H1 (cell line): ENCODE measurements around the gene UFC1. TPM values are rescaled to one million over a fixed set of nuclear protein-coding genes. Genes with fewer than 3 reads are reported as not detected.

Experiments
- CTCF ChIA-PET: fragments of 300-600 bp; sonication (Branson Sonifier 250); formaldehyde crosslinking; loops from one replicate; lab custom pipeline; 2021; ENCODE audit not compliant: partially characterized antibody; lab: Charles Lee
- POLR2A ChIA-PET: fragments of 300-600 bp; sonication (Branson Sonifier 250); formaldehyde crosslinking; loops from one replicate; lab custom pipeline; 2021; ENCODE audit warnings: inconsistent platforms; ENCODE audit not compliant: partially characterized antibody; lab: Charles Lee
- DNase-seq, 2 experiments: peaks; one replicate each; pipeline versions ENCODE4 v3.0.0 to v3.0.0-alpha.2; 2010 to 2022; ENCODE audit warnings: low spot score in 2 of 2, low read depth in 1 of 2, mixed read lengths in 1 of 2
- FAIRE-seq: peaks from 2 replicates; lab custom pipeline; 2011; peaks lifted over from hg19 to GRCh38; lab: Jason Lieb, UNC
- H2AFZ ChIP-seq: 2 replicates; pipeline ENCODE4 v1.8.1; 2012; ENCODE audit warnings: low read length, inconsistent platforms
- H2AK5ac ChIP-seq: 2 replicates; pipeline ENCODE4 v1.6.1; 2013; ENCODE audit warnings: low read depth, low read length
- H2BK120ac ChIP-seq: replicated peaks from 2 replicates; pipeline ENCODE3; 2013; ENCODE audit warnings: low read depth, low read length, inconsistent platforms
- H2BK12ac ChIP-seq: 2 replicates; pipeline ENCODE4 v1.6.1; 2013; ENCODE audit warnings: low read depth, low read length
- H2BK15ac ChIP-seq: 2 replicates; pipeline ENCODE4 v1.6.1; 2013; ENCODE audit warnings: low read length
- H2BK20ac ChIP-seq: 2 replicates; pipeline ENCODE4 v1.6.1; 2013; ENCODE audit warnings: low read length
- H2BK5ac ChIP-seq: 2 replicates; pipeline ENCODE4 v1.6.1; 2013; ENCODE audit warnings: low read depth, low read length
- H3K14ac ChIP-seq: 2 replicates; pipeline ENCODE4 v1.6.1; 2013; ENCODE audit warnings: inconsistent platforms; ENCODE audit not compliant: insufficient read length
- H3K18ac ChIP-seq: 2 replicates; pipeline ENCODE4 v1.6.1; 2013; ENCODE audit warnings: low read length; ENCODE audit errors: extremely low read depth
- H3K23ac ChIP-seq: 2 replicates; pipeline ENCODE4 v1.6.1; 2013; ENCODE audit warnings: inconsistent platforms; ENCODE audit not compliant: insufficient read length
- H3K23me2 ChIP-seq: 2 replicates; pipeline ENCODE4 v1.6.1; 2013; ENCODE audit warnings: low read depth, low read length
- H3K27ac ChIP-seq: 2 replicates; pipeline ENCODE4 v1.6.1; 2011; ENCODE audit warnings: low read depth, low read length, inconsistent platforms
- H3K27me3 ChIP-seq, 4 experiments: replicated peaks in 1 of 4; 1 replicate in 1 of 4; 2 replicates in 3 of 4; pipeline versions ENCODE4 v1.6.1 to v1.8.1; 2011 to 2013; ENCODE audit warnings: low read length in 3 of 4, mild to moderate bottlenecking in 3 of 4, inconsistent platforms in 2 of 4, mixed read lengths in 2 of 4, moderate library complexity in 1 of 4; ENCODE audit not compliant: control insufficient read depth in 3 of 4, insufficient read depth in 3 of 4; ENCODE audit errors: extremely low read depth in 1 of 4
- H3K36me3 ChIP-seq, 4 experiments: 2 replicates each; pipeline versions ENCODE4 v1.6.1 to v1.8.1; 2011 to 2013; ENCODE audit warnings: mild to moderate bottlenecking in 4 of 4, low read length in 3 of 4, moderate library complexity in 2 of 4, control low read depth in 1 of 4, inconsistent platforms in 1 of 4; ENCODE audit not compliant: insufficient read depth in 4 of 4, control insufficient read depth in 2 of 4
- H3K4ac ChIP-seq: replicated peaks from 2 replicates; pipeline ENCODE3; 2013; ENCODE audit warnings: low read length, low read depth, mixed read lengths, inconsistent platforms; ENCODE audit not compliant: insufficient read length
- H3K4me1 ChIP-seq, 4 experiments: replicated peaks in 1 of 4; 1 replicate in 1 of 4; 2 replicates in 3 of 4; pipeline versions ENCODE4 v1.6.1 to v1.8.1; 2011 to 2013; ENCODE audit warnings: low read length in 3 of 4, inconsistent platforms in 2 of 4, mixed read lengths in 1 of 4; ENCODE audit not compliant: insufficient read depth in 4 of 4, control insufficient read depth in 3 of 4
- H3K4me2 ChIP-seq, 2 experiments: 2 replicates each; pipeline versions ENCODE4 v1.6.1 to v1.8.1; 2011 to 2013; ENCODE audit warnings: low read depth in 2 of 2, low read length in 2 of 2, control low read depth in 1 of 2, inconsistent platforms in 1 of 2, mild to moderate bottlenecking in 1 of 2; ENCODE audit not compliant: insufficient read depth in 1 of 2
- H3K4me3 ChIP-seq, 4 experiments: fragments of 200-600, 300-600 bp in 1 of 4; sonication (generic), shearing (Covaris generic), sonication (Bioruptor Twin) in 1 of 4; 2 replicates each; pipeline versions ENCODE4 v1.5.1 to v1.8.1; 2011 to 2016; ENCODE audit warnings: low read length in 4 of 4, low read depth in 3 of 4, control low read depth in 2 of 4, inconsistent platforms in 2 of 4, mild to moderate bottlenecking in 2 of 4, mixed read lengths in 1 of 4, moderate library complexity in 1 of 4; ENCODE audit not compliant: insufficient read depth in 2 of 4; ENCODE audit errors: extremely low read depth in 1 of 4
- H3K56ac ChIP-seq: replicated peaks from 2 replicates; pipeline ENCODE3; 2013; ENCODE audit warnings: low read depth, mild to moderate bottlenecking, mixed read lengths, low read length, inconsistent platforms; ENCODE audit not compliant: insufficient read length
- H3K79me1 ChIP-seq: 2 replicates; pipeline ENCODE4 v1.6.1; 2013; ENCODE audit warnings: low read depth, low read length, control low read depth
- H3K79me2 ChIP-seq, 2 experiments: 2 replicates each; pipeline versions ENCODE4 v1.6.1 to v1.8.1; 2012 to 2013; ENCODE audit warnings: low read length in 2 of 2, mild to moderate bottlenecking in 2 of 2, inconsistent platforms in 1 of 2; ENCODE audit not compliant: insufficient read depth in 2 of 2, control insufficient read depth in 1 of 2
- H3K9ac ChIP-seq, 4 experiments: replicated peaks in 1 of 4; 1 replicate in 1 of 4; 2 replicates in 3 of 4; pipeline versions ENCODE4 v1.6.1 to v1.8.1; 2011 to 2013; ENCODE audit warnings: low read depth in 3 of 4, low read length in 3 of 4, control low read depth in 2 of 4, mild to moderate bottlenecking in 2 of 4, moderate library complexity in 2 of 4, inconsistent platforms in 1 of 4; ENCODE audit errors: extremely low read depth in 1 of 4
- H3K9me3 ChIP-seq, 2 experiments: 2 replicates each; pipeline versions ENCODE4 v1.6.1 to v1.8.1; 2012 to 2013; ENCODE audit warnings: mild to moderate bottlenecking in 2 of 2, moderate library complexity in 2 of 2, control low read depth in 1 of 2, inconsistent platforms in 1 of 2, low read depth in 1 of 2, low read length in 1 of 2, mixed read lengths in 1 of 2; ENCODE audit not compliant: insufficient read depth in 2 of 2
- H4K20me1 ChIP-seq, 2 experiments: replicated peaks in 1 of 2; 2 replicates each; pipeline versions ENCODE3 to v1.8.1; 2011 to 2013; ENCODE audit warnings: inconsistent platforms in 2 of 2, low read length in 2 of 2, mild to moderate bottlenecking in 1 of 2; ENCODE audit not compliant: insufficient read depth in 2 of 2, control insufficient read depth in 1 of 2
- H4K5ac ChIP-seq: 2 replicates; pipeline ENCODE4 v1.6.1; 2013; ENCODE audit warnings: low read length, low read depth, mixed read lengths, inconsistent platforms; ENCODE audit not compliant: insufficient read length
- H4K8ac ChIP-seq: 2 replicates; pipeline ENCODE4 v1.8.0; 2013; ENCODE audit warnings: mild to moderate bottlenecking, moderate library complexity, low read length, inconsistent platforms; ENCODE audit not compliant: insufficient read depth; ENCODE audit errors: extremely low read depth
- H4K91ac ChIP-seq: replicated peaks from 2 replicates; pipeline ENCODE3; 2013; ENCODE audit warnings: low read length, mixed read lengths, inconsistent platforms; ENCODE audit not compliant: insufficient read length
- CBX5 ChIP-seq: fragments of 300-800, 300-1000 bp; sonication (generic); IDR thresholded peaks from 2 replicates; pipeline ENCODE4 v1.7.1; 2016; ENCODE audit warnings: antibody characterized with exemption, low read length, low read depth
- CBX8 ChIP-seq: fragments of 300-800, 300-1000 bp; sonication (generic); IDR thresholded peaks from 2 replicates; pipeline ENCODE4 v1.7.1; 2016; ENCODE audit warnings: low read depth, low read length, borderline replicate concordance
- EP300 ChIP-seq, 2 experiments: IDR thresholded peaks; 1 replicate in 1 of 2; 2 replicates in 1 of 2; pipeline ENCODE4 v1.6.1; 2011 to 2012; ENCODE audit warnings: low read depth in 2 of 2, low read length in 2 of 2, mild to moderate bottlenecking in 2 of 2, borderline replicate concordance in 1 of 2, inconsistent platforms in 1 of 2, moderate library complexity in 1 of 2
- KDM5A ChIP-seq: fragments of 200-600 bp; IDR thresholded peaks from 2 replicates; pipeline ENCODE4 v1.7.1; 2012; ENCODE audit warnings: mild to moderate bottlenecking, low read length, inconsistent platforms, mixed read lengths
- MAFK ChIP-seq: IDR thresholded peaks from 2 replicates; pipeline ENCODE4 v1.6.1; 2012; ENCODE audit warnings: low read depth, mild to moderate bottlenecking, improper control_type of control experiment, low read length
- NANOG ChIP-seq: IDR thresholded peaks from 2 replicates; pipeline ENCODE4 v1.6.1; 2011; ENCODE audit warnings: low read length, low read depth, mild to moderate bottlenecking, inconsistent platforms; ENCODE audit not compliant: insufficient read depth, poor library complexity, severe bottlenecking
- RAD21 ChIP-seq, 2 experiments: IDR thresholded peaks in 1 of 2; conservative IDR thresholded peaks in 1 of 2; 2 replicates each; pipeline ENCODE4 v1.6.1; 2011; ENCODE audit warnings: low read depth in 2 of 2, low read length in 2 of 2, improper control_type of control experiment in 1 of 2, inconsistent platforms in 1 of 2, mild to moderate bottlenecking in 1 of 2, moderate library complexity in 1 of 2
- SP2 ChIP-seq: IDR thresholded peaks from 2 replicates; pipeline ENCODE4 v1.6.1; 2012; ENCODE audit warnings: mild to moderate bottlenecking, low read length, inconsistent platforms
- YY1 ChIP-seq: IDR thresholded peaks from 2 replicates; pipeline ENCODE4 v1.6.1; 2011; ENCODE audit warnings: low read depth, mild to moderate bottlenecking, low read length
- WGBS, 2 experiments: shearing (Covaris generic) in 1 of 2; methylation state at CpG; one replicate each; pipeline versions ENCODE4 v1.1.6 to v1.1.7; 2013 to 2015; ENCODE audit warnings: low lambda C conversion rate in 2 of 2, mixed read lengths in 2 of 2, inconsistent platforms in 1 of 2, low coverage in 1 of 2, missing lambda C conversion rate in 1 of 2; ENCODE audit not compliant: insufficient replicate concordance in 2 of 2, insufficient coverage in 1 of 2, insufficient read length in 1 of 2; ENCODE audit errors: extremely low coverage in 1 of 2, missing lambda C conversion rate in 1 of 2; 5-methylcytosine and 5-hydroxymethylcytosine counted together
- polyA plus RNA-seq, 7 experiments: library from polyadenylated mRNA; depleted of rRNA in 3 of 7; stranded (reverse) in 5 of 7; unstranded in 2 of 7; fragments of >200 nt in 5 of 7; fragments of 200-250 nt in 2 of 7; gene quantifications; 1 replicate in 5 of 7; 2 replicates in 1 of 7; 4 replicates in 1 of 7; pipeline versions ENCODE4 v1.2.1 to v1.2.3, GENCODE V29; 2011 to 2013; ENCODE audit warnings: missing spikeins in 2 of 7, mixed read lengths in 2 of 7
- total RNA-seq: library from RNA; stranded (reverse); fragmentation: NEBNext Ultra II Directional; extraction: Animal tissue kit (Norgen Biotek cat#: 25700); gene quantifications from 2 replicates; pipeline ENCODE4 v1.2.1, GENCODE V29; 2021

The UFC1 gene
- total and polyA plus RNA-seq, 2 of the 8 experiments (the other 6 are each of a cell fraction or from before 2014, with no cell fraction given) = 67.8 to 102 TPM

DNA sequence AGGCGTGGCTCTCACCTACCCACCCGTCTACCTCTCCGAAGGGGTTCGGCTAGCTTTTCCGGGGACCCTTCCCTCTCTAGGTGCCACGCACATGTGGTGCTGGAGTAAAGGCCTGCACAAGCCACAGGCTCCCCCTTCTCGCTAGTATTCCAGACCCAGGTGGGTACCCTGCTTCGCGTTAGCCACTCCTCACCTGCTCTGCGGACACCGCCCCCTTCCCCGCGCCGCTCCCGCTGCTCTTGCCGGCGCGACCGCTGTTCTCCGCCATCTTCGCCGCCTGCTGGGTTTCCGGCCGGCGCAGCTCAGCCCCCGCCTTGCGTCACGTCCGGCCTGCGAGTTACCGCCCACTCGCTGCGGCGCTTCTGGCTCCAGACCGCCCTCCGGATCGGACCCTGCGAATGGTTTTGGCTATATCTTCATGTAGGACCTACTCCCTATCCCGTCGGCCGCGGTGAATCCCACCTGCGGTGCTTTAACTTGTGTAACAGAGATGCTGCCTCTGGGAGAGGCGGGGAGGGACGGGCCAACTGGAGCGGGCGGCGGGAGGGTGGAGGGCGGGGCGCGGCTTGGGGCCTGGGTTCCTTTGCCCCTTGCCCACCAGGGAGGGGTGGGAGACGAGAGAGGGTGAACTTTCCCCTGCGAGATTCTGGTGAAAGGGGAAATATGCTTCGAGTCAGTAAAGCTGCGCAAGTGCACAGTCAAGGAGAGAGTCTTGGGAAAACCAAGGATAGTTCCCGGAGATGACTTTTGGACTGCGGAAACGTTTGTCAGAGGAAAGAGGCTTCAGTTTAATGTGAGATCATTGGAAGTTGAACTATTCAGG is 35.8 kb upstream of the UFC1 start, which contains the start of the genes NIT1 and PFDN2:
Gene NIT1, plus strand, starts transcription at position 347 of the 823 bp plus-strand sequence. Its CDS starts 72 bp downstream, at position 419.
Gene PFDN2, minus strand, starts transcription at position 279 of the 823 bp plus-strand sequence. Its CDS starts 11 bp downstream, at position 268.
- Histone ChIP-seq H3K23me2 (peaks cover 12% of the 10 kb centered on the region), H3K27ac (peak within 1 kb of the TSS; percentile 85), H2AK5ac (peak within 1 kb of the TSS; percentile 18; the same call in 1 of the 2 replicates), H3K23ac (peak within 1 kb of the TSS; percentile 66), H4K8ac (peak within 1 kb of the TSS; percentile 97; the same call in 1 of the 2 replicates), H2BK20ac (0 out of 2 replicates have a peak within 1 kb of the TSS, but pooled peaks have one; percentile 52), H2AFZ (peak within 1 kb of the TSS; percentile 37; the same call in 1 of the 2 replicates), H3K18ac (peak within 1 kb of the TSS; percentile 19; the same call in 1 of the 2 replicates), H4K20me1 (peaks cover 0 to 8% of the 10 kb centered on the region in 2 experiments), H3K4me2 (peak within 1 kb of the TSS; percentile 77 to 100), H3K56ac (peak within 1 kb of the TSS; percentile 83), H2BK5ac (peak within 1 kb of the TSS; percentile 78), H2BK120ac (no peak within 1 kb of the TSS), H3K36me3 (peaks cover 13 to 35% (median 26%) of the 10 kb centered on the region in 4 experiments), H3K9ac (peak within 1 kb of the TSS; percentile 86 to 96 (median 88)), H3K9me3 (no peaks in the 10 kb centered on the region), H3K14ac (no peak within 1 kb of the TSS), H3K79me2 (peaks cover 4 to 54% of the 10 kb centered on the region in 2 experiments; a peak in 3 of 4 replicates), H3K27me3 (no peaks in the 10 kb centered on the region), H3K4ac (no peak within 1 kb of the TSS), H3K4me3 (peak within 1 kb of the TSS; percentile 84 to 99 (median 93)), H2BK12ac (peak within 1 kb of the TSS; percentile 70; the same call in 1 of the 2 replicates), H4K5ac (peak within 1 kb of the TSS; percentile 57), H4K91ac (peak within 1 kb of the TSS; percentile 37), H3K4me1 (peaks cover 4 to 10% (median 5%) of the 10 kb centered on the region in 4 experiments; a peak in 6 of 7 replicates), H2BK15ac (peak within 1 kb of the TSS; percentile 82; the same call in 1 of the 2 replicates), H3K79me1 (peaks cover 15% of the 10 kb centered on the region)
- ChIA-PET POLR2A (interaction anchor here (0.6 to 1.8 kb wide), 8 partner anchors 13 to 100 kb away, joined by 3 to 7 read pairs (median 4); partner anchors contain the start of genes B4GALT3, F11R, KLHDC9 and UFC1), CTCF (interaction anchor here (0.5 to 5.0 kb wide), 7 partner anchors 20 to 337 kb away, joined by 3 to 33 read pairs (median 4); partner anchors contain the start of gene KLHDC9)
- no peak for FAIRE-seq
- WGBS, 2 experiments = 2% methylated on average over 51 of the region's 58 CpGs; no CpG with 5 or more reads in 1 of the 2 experiments
- DNase-seq = peak; percentile 72 to 96
- peak; percentile 73 for TF ChIP-seq KDM5A
- TF ChIP-seq SP2 = no peak
- TF ChIP-seq MAFK = no peak
- no peak for TF ChIP-seq CBX5
- no peak for TF ChIP-seq RAD21 (IDR thresholded peaks at IDR 0.05 in 1 of 2, conservative IDR thresholded peaks at IDR 0.05 in 1 of 2; ENCODE audit: low read depth in 2 of 2, low read length in 2 of 2)
- TF ChIP-seq YY1 = peak; percentile 95
- no peak for TF ChIP-seq CBX8
- TF ChIP-seq EP300 (IDR thresholded peaks at IDR 0.05; ENCODE audit: borderline replicate concordance in 1 of 2, low read depth in 2 of 2, low read length in 2 of 2) = no peak
- TF ChIP-seq NANOG = no peak
